NCI-H748 (cell line): Measurements from ENCODE around the gene DBNDD1.
"Not testable (repeated sequence)": the region's sequence is repeated elsewhere in the genome, so short reads cannot be mapped to it uniquely, and the experiment has no call there.

Experiments used
- DNase-seq: peaks from one replicate; lab custom pipeline; 2025; ENCODE audit not compliant: unreplicated experiment; lab: John Stamatoyannopoulos, UW

The DBNDD1 gene

GRCh38 chr16:90018652-90019542 is at the start of gene DBNDD1:
Gene DBNDD1 (minus strand): TSS chr16:90019456. CDS start chr16:90019341, 115 bp downstream.
- DNase-seq: peak; percentile 41

GRCh38 chr16:90061437-90061836 is 42.2 kb upstream of the DBNDD1 start:
- no peak for DNase-seq

GRCh38 chr16:90057738-90058173 is 38.5 kb upstream of the DBNDD1 start:
- DNase-seq: no peak

GRCh38 chr16:90056521-90056920 is 37.3 kb upstream of the DBNDD1 start:
- DNase-seq: not testable (repeated sequence)

DNA sequence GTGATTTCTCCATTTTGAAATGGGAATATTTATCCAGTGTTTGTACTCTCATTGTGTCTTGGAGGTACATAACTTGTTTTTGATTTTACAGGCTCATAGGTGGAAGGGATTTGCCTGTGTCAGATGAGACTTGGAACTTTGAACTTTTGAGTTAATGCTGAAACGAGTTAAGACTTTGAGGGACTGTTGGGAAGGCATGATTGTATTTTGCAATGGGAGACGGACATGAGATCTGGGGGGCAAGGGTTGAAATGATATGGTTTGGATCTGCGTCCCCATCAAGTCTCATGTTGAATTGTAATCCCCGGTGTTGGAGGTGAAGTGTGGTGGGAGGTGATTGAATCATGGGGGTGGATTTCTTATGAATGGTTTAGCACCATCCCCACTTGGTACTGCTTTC is 36.1 kb upstream of the DBNDD1 start:
- DNase-seq: no peak

GRCh38 chr16:90054554-90054953 is 35.3 kb upstream of the DBNDD1 start:
- DNase-seq: no peak

- DNase-seq: no peak
Measured at GRCh38 chr16:90053902-90054500, 34.7 kb upstream of the DBNDD1 start.

GRCh38 chr16:90050969-90051368 is 31.7 kb upstream of the DBNDD1 start:
- no peak for DNase-seq

DNA sequence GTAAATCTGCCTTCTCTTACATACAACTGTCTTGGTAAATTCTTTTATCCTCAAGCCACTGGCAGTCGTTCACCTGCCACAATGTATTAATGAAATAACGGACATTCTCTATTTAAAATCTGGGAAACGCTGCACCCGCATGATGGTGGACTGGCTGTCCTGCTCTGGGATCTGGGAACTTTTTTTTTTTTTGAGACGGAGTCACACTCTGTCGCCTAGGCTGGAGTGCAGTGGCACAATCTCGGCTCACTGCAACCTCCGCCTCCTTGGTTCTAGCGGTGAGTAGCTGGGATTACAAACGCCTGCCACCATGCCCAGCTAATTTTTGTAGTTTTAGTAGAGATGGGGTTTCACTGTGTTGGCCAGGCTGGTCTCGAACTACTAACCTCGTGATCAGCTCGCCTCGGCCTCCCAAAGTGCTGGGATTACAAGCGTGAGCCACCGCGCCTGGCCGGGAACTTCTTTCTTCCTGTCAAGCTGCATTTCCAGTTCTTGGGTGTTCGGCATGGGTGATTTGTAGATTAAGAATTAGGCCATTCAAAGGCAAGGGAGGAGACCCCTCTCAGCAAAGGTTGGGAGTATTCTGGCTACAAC is 29.6 kb upstream of the DBNDD1 start:
- DNase-seq: no peak

DNA sequence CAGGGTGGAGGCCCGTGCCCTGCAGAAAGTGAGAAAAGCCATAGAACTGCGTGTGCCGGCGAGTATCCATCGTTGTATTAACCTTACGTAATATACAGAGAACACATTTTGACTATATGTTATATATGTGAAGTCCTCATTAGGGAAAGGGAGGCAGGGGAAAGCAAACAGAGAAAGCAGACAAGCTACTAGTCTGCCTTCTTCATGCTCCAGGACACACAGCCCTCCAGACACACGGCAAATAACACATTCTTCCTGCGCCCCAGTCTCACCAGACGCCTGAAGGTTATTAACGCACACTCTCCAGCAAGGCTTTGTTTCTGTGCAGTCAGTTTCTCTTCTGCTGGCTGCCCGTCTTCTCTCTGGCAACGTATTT is 29.1 kb upstream of the DBNDD1 start:
- no peak for DNase-seq

- DNase-seq: no peak
Measured at GRCh38 chr16:90047714-90048346, 28.6 kb upstream of the DBNDD1 start.

- peak; percentile 47 for DNase-seq
Measured at GRCh38 chr16:90046971-90047713, 27.9 kb upstream of the DBNDD1 start.

- peak; percentile 78 for DNase-seq
Measured at GRCh38 chr16:90046122-90046970, 27.1 kb upstream of the DBNDD1 start.

DNA sequence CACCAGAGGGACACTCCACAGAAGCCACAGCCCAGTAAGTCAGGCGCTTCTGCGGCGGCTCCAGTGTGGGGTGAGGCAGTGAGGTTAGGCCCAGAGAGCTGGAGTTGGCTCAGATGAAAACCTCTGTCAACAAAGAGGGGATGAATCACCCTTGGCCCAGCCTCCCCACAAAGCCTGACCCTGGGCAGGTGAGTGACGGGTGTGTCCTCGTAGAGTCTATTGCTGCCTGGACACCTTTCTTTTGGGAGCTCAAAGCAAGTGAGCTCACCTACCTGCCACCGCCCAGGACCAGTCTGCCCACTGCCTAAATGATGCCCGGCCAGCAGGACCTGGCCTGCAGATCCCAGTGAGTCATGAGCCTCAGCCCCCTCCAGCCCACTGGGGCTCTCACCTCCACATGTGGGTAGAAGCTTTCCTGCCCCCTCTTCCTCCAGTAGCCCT is 24.9 kb upstream of the DBNDD1 start:
- DNase-seq: no peak

- no peak for DNase-seq
Measured at GRCh38 chr16:90043526-90043925, 24.3 kb upstream of the DBNDD1 start.

GRCh38 chr16:90042946-90043514 is 23.8 kb upstream of the DBNDD1 start:
- DNase-seq: no peak

- DNase-seq: no peak
Measured at GRCh38 chr16:90041896-90042473, 22.7 kb upstream of the DBNDD1 start.

DNA sequence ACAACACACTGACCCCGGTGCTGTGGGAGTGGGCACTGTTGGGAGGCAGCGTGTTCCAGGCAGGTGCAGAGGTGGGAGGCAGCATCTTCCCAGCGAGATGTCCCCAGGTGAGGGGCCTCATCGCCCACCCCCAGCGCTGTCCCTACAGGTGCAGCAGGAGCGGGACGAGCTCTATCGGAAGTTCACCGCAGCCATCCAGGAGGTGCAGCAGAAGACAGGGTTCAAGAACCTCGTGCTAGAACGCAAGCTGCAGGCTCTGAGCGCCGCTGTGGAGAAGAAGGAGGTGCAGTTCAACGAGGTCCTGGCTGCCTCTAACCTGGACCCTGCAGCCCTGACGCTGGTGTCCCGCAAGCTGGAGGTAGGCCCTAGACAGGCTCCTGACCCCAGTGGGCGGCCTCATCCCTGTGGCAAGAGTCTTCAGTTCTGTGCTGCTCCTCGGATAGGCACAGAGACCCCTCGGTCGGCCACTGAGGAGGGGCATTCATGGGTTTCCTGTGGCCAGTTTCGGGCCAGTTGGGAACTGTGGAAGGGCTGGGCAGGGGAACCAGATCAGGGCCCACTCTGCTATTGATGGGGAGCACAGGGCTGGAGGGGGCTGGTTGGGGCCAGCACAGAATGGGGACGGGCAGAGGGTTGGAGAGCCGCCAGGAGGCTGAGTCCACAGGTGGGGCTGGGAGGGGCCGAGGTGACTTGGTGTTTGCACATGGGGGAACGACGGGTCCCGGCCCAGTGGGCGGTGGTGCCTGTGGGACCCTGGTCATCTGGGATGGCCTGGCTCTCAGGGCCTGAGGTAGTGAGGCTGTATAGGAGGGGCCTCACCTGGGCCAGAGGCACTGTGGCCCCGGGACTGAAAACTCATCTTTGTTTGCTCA is 21.1 kb upstream of the DBNDD1 start:
- DNase-seq: no peak
